Naive thymus-derived CD8-positive, alpha-beta T cell (primary cell): ENCODE data around the gene GPR21. TPM values are rescaled to one million over a fixed set of nuclear protein-coding genes. Genes with fewer than 3 reads are reported as not detected.

Experiments
- ATAC-seq, 2 donors: fragments of 150-1000 bp; cut with Tn5 transposase in 1 of 2; sonication (Bioruptor Pico), chemical (Tn5 transposase) in 1 of 2; 1 replicate in 1 of 2; 2 replicates in 1 of 2; pipeline ENCODE4 v1.10.0; 2021; ENCODE audit warnings: mild to moderate bottlenecking in 2 of 2, moderate library complexity in 2 of 2
- POLR2A ChIA-PET: fragments of 350-600 bp; sonication (Branson Sonifier 250); formaldehyde crosslinking; loops from one replicate; lab custom pipeline; 2021; ENCODE audit warnings: antibody characterized with exemption; lab: Charles Lee
- DNase-seq, 10 donors: peaks; one replicate each; pipeline versions ENCODE4 v3.0.0 to v3.0.0-alpha.2; 2020 to 2022
- H3K27ac Mint-ChIP-seq, 10 donors: one replicate each; pipeline ENCODE4 v1.8.0; 2020 to 2022; ENCODE audit warnings: mild to moderate bottlenecking in 10 of 10, mixed read lengths in 10 of 10, moderate library complexity in 4 of 10, inconsistent platforms in 1 of 10
- H3K27me3 Mint-ChIP-seq, 5 donors: one replicate each; pipeline ENCODE4 v1.8.0; 2021 to 2022; ENCODE audit warnings: mixed read lengths in 5 of 5
- H3K36me3 Mint-ChIP-seq, 3 donors: one replicate each; pipeline ENCODE4 v1.8.0; 2020 to 2022; ENCODE audit warnings: mixed read lengths in 3 of 3, mild to moderate bottlenecking in 2 of 3, inconsistent platforms in 1 of 3
- H3K4me1 Mint-ChIP-seq, 4 donors: one replicate each; pipeline ENCODE4 v1.8.0; 2021 to 2022; ENCODE audit warnings: mixed read lengths in 4 of 4
- H3K4me3 Mint-ChIP-seq, 10 donors: one replicate each; pipeline ENCODE4 v1.8.0; 2020 to 2022; ENCODE audit warnings: mild to moderate bottlenecking in 10 of 10, mixed read lengths in 10 of 10, moderate library complexity in 6 of 10, inconsistent platforms in 1 of 10
- H3K9me3 Mint-ChIP-seq, 9 donors: one replicate each; pipeline ENCODE4 v1.8.0; 2020 to 2022; ENCODE audit warnings: mixed read lengths in 9 of 9, mild to moderate bottlenecking in 3 of 9, inconsistent platforms in 1 of 9, moderate library complexity in 1 of 9
- polyA plus RNA-seq, 3 donors: library from polyadenylated mRNA; unstranded; fragments of 300-500 nt; fragmentation: Illumina TruSeq; gene quantifications; one replicate each; pipeline ENCODE4 v1.2.3, GENCODE V29; 2021
- total RNA-seq, 8 experiments: library from RNA in 2 of 8; stranded (reverse) in 2 of 8; gene quantifications; one replicate each; pipeline ENCODE4 v1.2.3 and lab custom pipeline; 2021 to 2026

The GPR21 gene
- total and polyA plus RNA-seq, 5 experiments from 2014 or later = 0.60 to 0.91 TPM; not detected in 3

DNA sequence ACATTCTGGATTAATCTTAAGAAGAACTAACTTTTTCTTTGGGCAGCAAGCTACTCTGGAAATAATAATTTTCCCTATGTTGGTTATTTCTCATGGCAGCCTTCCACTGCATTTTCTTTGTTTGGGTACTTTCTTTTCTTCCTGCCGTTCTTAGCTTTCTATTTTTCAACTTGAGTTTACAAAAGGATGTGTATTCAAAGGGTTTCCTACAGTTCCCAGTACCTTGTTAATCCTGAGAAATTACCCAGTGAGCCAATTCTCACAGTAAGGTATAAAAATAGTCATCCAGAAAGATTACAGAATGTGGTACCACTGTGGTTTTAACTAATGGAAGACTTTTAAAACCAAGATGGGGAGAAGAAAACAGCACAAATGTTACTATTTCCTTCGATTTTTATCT is 20.2 kb downstream of the GPR21 start:
- Mint-ChIP-seq H3K4me3 (no peak overlapping the region), H3K27ac (peak overlapping the region in 3 of 10 donors; percentile 20 to 41 (median 30)), H3K9me3 (no peaks in the 10 kb centered on the region), H3K27me3 (no peaks in the 10 kb centered on the region), H3K4me1 (peaks cover 0 to 10% (median under 1%) of the 10 kb centered on the region in 4 donors), H3K36me3 (peaks cover 0 to 40% (median 9%) of the 10 kb centered on the region in 3 donors)
- POLR2A ChIA-PET = no interaction called here
- ATAC-seq (no peak), DNase-seq (no peak)

DNA sequence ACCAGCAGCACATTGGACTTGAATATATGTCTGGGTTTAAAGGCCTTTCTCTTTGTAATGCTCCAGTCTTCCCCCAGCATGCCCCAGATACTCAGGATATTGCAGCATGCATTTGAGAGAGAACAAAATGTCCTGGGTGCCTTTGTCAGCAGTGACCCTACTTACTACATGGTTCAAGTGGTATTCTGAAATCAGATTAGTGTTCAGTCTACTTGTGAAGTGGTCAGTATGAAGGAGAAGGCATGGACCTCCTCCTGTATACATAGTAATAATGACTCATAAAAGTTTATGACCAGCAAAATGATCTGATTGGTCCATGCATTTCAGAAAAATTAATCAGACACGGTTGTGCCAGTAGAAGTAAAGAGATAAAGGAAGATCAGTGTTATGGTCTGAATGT is 25.4 kb downstream of the GPR21 start:
- POLR2A ChIA-PET = no interaction called here
- Mint-ChIP-seq H3K36me3 (peaks cover 0 to 41% (median 6%) of the 10 kb centered on the region in 3 donors), H3K27me3 (no peaks in the 10 kb centered on the region), H3K9me3 (no peaks in the 10 kb centered on the region), H3K4me1 (peaks cover 0 to 3% (median 1%) of the 10 kb centered on the region in 4 donors), H3K27ac (no peak overlapping the region), H3K4me3 (no peak overlapping the region)
- DNase-seq (no peak), ATAC-seq (no peak)

DNA sequence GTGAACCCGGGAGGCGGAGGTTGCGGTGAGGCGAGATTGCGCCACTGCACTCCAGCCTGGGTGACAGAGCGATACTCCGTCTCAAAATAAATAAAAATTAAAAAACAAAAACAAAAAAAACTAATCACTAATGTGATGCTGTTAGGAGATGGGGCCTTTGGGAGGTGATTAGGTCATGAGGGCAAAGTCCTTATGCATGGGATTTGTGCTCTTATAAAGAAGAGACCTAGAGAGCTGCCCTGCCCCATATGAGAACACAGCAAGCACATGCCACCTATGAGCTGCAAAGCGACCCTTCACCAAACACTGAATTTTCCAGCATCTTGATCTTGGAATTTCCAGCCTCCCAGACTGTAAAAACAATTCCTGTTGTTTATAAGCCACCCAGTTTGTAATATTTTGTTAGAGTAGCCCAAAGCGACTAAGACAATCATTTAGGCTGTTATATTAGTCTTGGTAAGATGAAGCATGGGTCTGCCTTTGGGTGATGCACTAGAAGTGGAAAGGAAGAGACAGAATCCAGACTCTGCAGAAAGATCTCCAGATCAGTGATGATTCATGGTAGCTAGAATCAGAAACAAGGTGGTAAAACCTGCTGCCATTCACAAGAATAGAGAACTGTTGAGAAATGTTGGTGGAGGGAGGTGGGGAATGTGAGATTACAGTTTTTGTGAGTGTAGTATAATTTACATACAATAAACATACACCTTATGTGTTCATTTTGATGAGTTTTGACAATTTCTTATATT is 26.2 kb downstream of the GPR21 start:
- H3K27ac Mint-ChIP-seq = peak overlapping the region in 1 of 10 donors; percentile 20
- H3K36me3 Mint-ChIP-seq = peaks cover 0 to 42% (median 4%) of the 10 kb centered on the region in 3 donors
- peaks cover 0 to 3% (median 1%) of the 10 kb centered on the region in 4 donors for H3K4me1 Mint-ChIP-seq
- DNase-seq = no peak
- ATAC-seq = no peak
- POLR2A ChIA-PET = no interaction called here
- no peaks in the 10 kb centered on the region for H3K9me3 Mint-ChIP-seq
- no peaks in the 10 kb centered on the region for H3K27me3 Mint-ChIP-seq
- H3K4me3 Mint-ChIP-seq = no peak overlapping the region

DNA sequence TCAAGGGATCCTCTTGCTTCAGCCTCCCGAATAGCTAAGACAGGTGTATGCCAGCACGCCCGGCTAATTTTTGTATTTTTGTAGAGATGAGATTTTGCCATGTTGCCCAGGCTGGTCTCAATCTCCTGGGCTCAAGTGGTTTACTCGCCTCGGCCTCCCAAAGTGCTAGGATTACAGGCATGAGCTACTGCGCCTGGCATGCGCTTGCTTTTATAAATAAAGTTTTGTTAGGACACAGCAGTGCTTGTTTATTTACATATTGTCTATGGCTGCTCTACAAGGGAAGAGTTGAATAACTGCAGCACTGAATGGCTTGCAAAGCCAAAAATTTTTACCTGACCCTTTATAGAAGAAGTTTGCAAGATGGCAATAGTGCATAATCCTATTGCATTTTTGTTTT is 27.7 kb downstream of the GPR21 start:
- H3K27me3 Mint-ChIP-seq = no peaks in the 10 kb centered on the region
- ATAC-seq (no peak), DNase-seq (no peak)
- H3K4me1 Mint-ChIP-seq = peaks cover 0 to 3% (median 1%) of the 10 kb centered on the region in 4 donors
- peaks cover under 1 to 43% (median 10%) of the 10 kb centered on the region in 3 donors for H3K36me3 Mint-ChIP-seq
- H3K27ac Mint-ChIP-seq = no peak overlapping the region
- no peak overlapping the region for H3K4me3 Mint-ChIP-seq
- no peaks in the 10 kb centered on the region for H3K9me3 Mint-ChIP-seq
- POLR2A ChIA-PET = no interaction called here

DNA sequence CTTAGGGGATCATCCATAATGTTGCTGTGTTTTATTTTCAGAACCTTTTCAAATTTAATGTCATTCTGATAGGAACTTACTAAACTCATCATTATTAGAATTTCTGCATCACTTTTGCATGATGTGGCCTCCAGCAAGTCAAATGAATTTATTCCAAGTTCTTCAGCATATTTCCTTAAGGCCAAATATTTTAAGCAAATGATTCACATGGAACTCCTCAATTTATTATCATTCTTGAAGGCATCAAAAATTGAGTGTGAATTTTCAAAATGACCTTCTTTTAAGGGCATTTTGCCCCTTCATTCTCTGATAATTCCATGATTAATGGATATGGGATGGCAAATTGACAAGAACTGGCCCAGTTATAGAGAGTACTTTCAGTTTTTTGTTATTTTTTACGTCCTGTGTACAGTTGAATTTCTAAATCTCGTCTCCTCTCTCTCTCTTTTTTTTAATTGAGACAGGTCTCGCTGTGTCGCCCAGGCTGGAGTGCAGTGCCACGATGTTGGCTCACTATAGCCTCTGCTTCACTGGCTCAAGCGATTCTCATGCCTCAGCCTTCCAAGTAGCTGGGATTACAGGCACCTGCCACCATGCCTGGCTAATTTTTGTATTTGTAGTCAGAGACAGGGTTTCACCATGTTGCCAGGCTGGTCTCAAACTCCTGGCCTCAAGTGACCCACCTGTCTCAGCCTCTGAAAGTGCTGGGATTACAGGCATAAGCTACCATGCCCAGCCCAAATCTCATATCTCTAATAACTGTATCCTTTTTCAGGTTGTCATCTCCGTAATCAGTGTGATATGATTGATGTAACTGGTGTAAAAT is 29.1 kb downstream of the GPR21 start:
- POLR2A ChIA-PET = no interaction called here
- DNase-seq (no peak), ATAC-seq (no peak)
- Mint-ChIP-seq H3K36me3 (peaks cover 14 to 56% (median 23%) of the 10 kb centered on the region in 3 donors), H3K27me3 (no peaks in the 10 kb centered on the region), H3K9me3 (no peaks in the 10 kb centered on the region), H3K4me3 (no peak overlapping the region), H3K4me1 (peaks cover 0 to 3% (median 1%) of the 10 kb centered on the region in 4 donors), H3K27ac (no peak overlapping the region)

DNA sequence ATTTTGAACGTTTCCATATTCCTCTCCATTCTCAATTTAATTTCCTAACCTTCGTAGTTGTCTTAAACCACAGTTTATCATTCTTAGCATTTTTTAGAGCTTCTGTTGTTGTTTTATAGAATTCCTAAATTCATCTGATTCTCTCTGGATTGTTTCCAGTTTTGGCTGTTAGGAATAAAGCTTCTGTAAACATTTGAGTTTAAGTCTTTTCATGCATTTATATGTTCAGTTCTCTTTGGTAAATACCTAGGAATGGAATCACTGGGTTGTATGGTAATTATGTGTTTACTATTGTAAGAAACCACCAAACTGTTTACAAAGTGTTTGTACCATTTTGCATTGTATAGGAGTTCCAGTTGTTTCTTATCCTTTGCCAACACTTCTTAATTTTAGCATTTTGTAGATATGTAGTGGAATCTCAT is 29.7 kb downstream of the GPR21 start:
- Mint-ChIP-seq H3K27me3 (no peaks in the 10 kb centered on the region), H3K4me1 (peaks cover 0 to 3% (median 1%) of the 10 kb centered on the region in 4 donors), H3K9me3 (no peaks in the 10 kb centered on the region), H3K27ac (no peak overlapping the region), H3K36me3 (peaks cover 15 to 59% (median 24%) of the 10 kb centered on the region in 3 donors), H3K4me3 (no peak overlapping the region)
- POLR2A ChIA-PET = no interaction called here
- DNase-seq = no peak
- ATAC-seq = no peak

DNA sequence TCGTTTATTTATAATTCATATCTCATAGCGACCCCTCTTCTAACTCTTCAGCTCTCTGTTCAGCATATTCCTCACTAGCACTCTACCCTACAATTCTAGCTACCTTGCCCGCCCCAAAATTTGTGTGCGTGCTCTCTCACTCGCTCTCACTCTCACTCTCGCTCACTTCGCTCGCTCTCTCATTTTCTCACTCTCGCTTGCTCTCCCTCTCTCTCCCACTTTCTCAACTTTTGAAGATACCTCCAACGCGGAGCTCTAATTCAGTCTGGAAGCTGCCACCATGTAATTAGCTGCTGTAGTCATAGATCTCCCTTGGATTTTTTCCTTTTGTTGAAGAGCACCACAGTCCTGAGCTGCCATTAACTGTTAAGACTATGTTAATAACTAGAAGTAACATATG is 30.4 kb downstream of the GPR21 start:
- peaks cover 0 to 3% (median 1%) of the 10 kb centered on the region in 4 donors for H3K4me1 Mint-ChIP-seq
- H3K27ac Mint-ChIP-seq = peak overlapping the region in 2 of 10 donors; percentile 47 to 72
- H3K27me3 Mint-ChIP-seq = no peaks in the 10 kb centered on the region
- DNase-seq (no peak), ATAC-seq (no peak)
- POLR2A ChIA-PET = no interaction called here
- peaks cover 15 to 64% (median 24%) of the 10 kb centered on the region in 3 donors for H3K36me3 Mint-ChIP-seq
- no peaks in the 10 kb centered on the region for H3K9me3 Mint-ChIP-seq
- H3K4me3 Mint-ChIP-seq = no peak overlapping the region

DNA sequence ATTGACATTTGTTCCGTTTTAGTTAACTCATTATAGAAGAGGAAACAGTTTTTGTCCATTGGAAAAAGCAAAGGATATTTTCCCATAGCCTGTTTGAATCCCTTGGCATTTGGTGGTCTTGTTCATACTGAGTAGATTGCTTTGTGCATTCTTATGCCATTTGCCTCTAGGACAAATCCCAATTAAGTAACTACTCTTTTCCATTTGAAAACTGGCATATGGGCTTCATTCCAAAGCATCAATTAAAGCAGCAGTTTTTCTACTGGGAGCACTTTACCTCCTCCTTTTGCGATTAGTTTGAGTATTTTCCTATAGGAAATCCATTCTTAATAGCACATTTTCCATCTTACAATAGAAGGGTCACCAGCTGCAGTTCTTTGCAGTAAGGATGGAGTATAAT is 31.2 kb downstream of the GPR21 start:
- Mint-ChIP-seq H3K9me3 (no peaks in the 10 kb centered on the region), H3K36me3 (peaks cover 15 to 67% (median 24%) of the 10 kb centered on the region in 3 donors), H3K4me3 (no peak overlapping the region), H3K27me3 (no peaks in the 10 kb centered on the region), H3K4me1 (peaks cover 0 to 3% (median 1%) of the 10 kb centered on the region in 4 donors), H3K27ac (no peak overlapping the region)
- ATAC-seq (no peak), DNase-seq (no peak)
- POLR2A ChIA-PET = no interaction called here

DNA sequence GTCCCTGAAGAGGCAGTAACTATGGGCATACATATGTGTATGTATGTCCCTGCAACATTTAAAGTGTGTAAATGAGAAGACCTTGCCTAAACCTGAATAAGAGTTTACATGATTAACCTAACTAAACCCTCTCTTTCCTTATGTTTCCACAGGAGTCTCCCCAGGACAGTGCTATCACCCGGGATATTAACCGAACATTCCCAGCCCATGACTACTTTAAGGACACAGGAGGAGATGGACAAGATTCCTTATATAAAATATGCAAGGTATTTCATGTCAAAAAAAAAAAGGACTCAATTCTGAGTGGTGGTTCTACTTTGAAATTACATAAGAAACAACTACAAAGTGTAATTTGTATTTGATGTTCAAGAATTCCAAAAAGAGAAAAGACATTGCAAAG is 31.7 kb downstream of the GPR21 start:
- H3K27me3 Mint-ChIP-seq = no peaks in the 10 kb centered on the region
- no peaks in the 10 kb centered on the region for H3K9me3 Mint-ChIP-seq
- H3K27ac Mint-ChIP-seq = no peak overlapping the region
- POLR2A ChIA-PET = no interaction called here
- DNase-seq (no peak), ATAC-seq (no peak)
- H3K4me1 Mint-ChIP-seq = peaks cover 0 to 3% (median 1%) of the 10 kb centered on the region in 4 donors
- H3K4me3 Mint-ChIP-seq = no peak overlapping the region
- peaks cover 15 to 69% (median 24%) of the 10 kb centered on the region in 3 donors for H3K36me3 Mint-ChIP-seq

DNA sequence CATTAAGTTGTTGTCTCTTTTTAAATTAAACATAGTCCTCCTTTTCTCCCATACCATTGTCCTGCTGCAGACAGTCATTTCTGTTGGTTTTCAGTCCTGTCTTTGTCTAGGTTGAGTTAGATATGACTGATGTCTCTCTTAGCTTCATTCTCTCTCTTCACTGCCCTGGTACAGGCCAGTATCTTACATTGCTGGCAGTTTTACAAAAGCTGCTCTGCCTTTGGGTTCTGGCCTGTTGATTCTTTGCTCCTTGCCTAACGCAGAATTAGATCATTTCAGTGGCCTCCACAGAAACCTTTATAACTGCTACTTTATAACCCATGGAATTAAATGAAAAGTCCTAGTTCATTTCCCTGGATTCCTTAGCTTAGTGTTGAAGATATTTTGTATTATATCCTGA is 33.7 kb downstream of the GPR21 start:
- Mint-ChIP-seq H3K27ac (peak overlapping the region in 1 of 10 donors; percentile 27), H3K4me1 (peaks cover 0 to 3% (median 1%) of the 10 kb centered on the region in 4 donors), H3K36me3 (peaks cover 28 to 81% (median 30%) of the 10 kb centered on the region in 3 donors), H3K9me3 (no peaks in the 10 kb centered on the region), H3K27me3 (no peaks in the 10 kb centered on the region), H3K4me3 (no peak overlapping the region)
- ATAC-seq (no peak), DNase-seq (no peak)
- POLR2A ChIA-PET = no interaction called here

DNA sequence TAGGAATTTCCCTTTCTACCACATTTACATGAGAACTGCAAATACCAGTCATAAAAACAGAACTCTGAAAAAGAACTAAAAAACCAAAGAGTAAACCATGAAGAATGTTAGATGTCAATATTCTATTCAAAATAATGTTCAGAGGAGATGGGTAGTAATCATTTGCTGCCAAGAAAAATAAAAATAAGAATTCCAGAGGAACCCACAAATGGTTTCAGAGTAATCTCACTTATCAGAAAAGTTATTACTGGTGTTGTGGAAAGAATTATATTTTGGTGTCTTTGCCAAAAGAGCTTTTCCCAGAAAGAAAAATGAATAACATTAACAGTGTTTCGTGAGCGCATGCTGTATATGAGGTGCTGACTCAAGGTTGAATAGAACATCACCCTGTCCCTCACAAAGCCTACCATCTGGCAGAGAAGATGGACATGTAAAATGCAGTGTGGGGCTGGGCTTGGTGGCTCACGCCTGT is 35.6 kb downstream of the GPR21 start:
- Mint-ChIP-seq H3K27ac (peak overlapping the region in 2 of 10 donors; percentile 14 to 27), H3K4me1 (peaks cover 0 to 2% (median under 1%) of the 10 kb centered on the region in 4 donors), H3K27me3 (no peaks in the 10 kb centered on the region), H3K9me3 (no peaks in the 10 kb centered on the region), H3K4me3 (no peak overlapping the region), H3K36me3 (peaks cover 24 to 89% (median 30%) of the 10 kb centered on the region in 3 donors)
- no peak for DNase-seq
- POLR2A ChIA-PET = no interaction called here
- ATAC-seq = no peak

DNA sequence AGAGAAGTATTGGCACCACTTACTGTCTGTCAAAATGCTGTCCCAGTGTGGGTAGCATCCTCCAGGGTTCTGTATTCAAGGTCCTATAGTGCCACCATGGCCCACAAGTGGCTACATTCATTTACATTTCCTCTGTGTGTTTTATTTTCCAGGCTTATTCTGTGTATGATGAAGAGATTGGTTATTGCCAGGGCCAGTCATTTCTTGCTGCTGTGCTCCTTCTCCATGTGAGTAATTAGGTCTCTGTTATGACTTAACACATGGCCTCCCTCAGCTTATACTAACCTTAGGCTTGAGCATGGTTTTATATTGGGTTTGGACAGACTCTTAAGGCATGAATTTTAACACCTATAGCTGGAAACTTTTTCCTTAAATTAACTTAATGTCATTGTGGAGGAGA is 36.7 kb downstream of the GPR21 start:
- Mint-ChIP-seq H3K27ac (peak overlapping the region in 3 of 10 donors; percentile 11 to 44 (median 34)), H3K4me1 (peaks cover 0 to 2% (median 0%) of the 10 kb centered on the region in 4 donors), H3K9me3 (no peaks in the 10 kb centered on the region), H3K36me3 (peaks cover 24 to 86% (median 30%) of the 10 kb centered on the region in 3 donors), H3K27me3 (no peaks in the 10 kb centered on the region), H3K4me3 (no peak overlapping the region)
- DNase-seq (no peak), ATAC-seq (no peak)
- POLR2A ChIA-PET = no interaction called here
